Fibroblast of upper back skin (primary cell): ENCODE data around the gene WNK4.
A peak's percentile ranks its signal among the peaks of the same experiment; 100 is the strongest.

Experiments
- DNase-seq: peaks from one replicate; pipeline ENCODE4 v3.0.0-alpha.2; 2013

WNK4 gene

GRCh38 chr17:42797067-42798007, 16.9 kb downstream of the WNK4 start:
- DNase-seq = no peak

- DNase-seq = no peak
Observed at GRCh38 chr17:42798011-42798382, 17.6 kb downstream of the WNK4 start.

GRCh38 chr17:42798383-42799380, 18.3 kb downstream of the WNK4 start, which contains the start of the genes CNTD1 and COA3:
TSS of gene CNTD1 (plus strand) at chr17:42798861. CDS start at chr17:42799068, 207 bp downstream.
TSS of gene COA3 (minus strand) at chr17:42798704. CDS start at chr17:42798681, 23 bp downstream.
- DNase-seq = peak; percentile 86

GRCh38 chr17:42803074-42803883, 22.9 kb downstream of the WNK4 start:
- DNase-seq = no peak

- no peak for DNase-seq
Observed at GRCh38 chr17:42804918-42805367, 24.5 kb downstream of the WNK4 start.

GRCh38 chr17:42806249-42806648, 25.8 kb downstream of the WNK4 start:
- DNase-seq = no peak

- peak; percentile 73 for DNase-seq
Observed at GRCh38 chr17:42809250-42809649, 28.8 kb downstream of the WNK4 start.

GRCh38 chr17:42814633-42815399, 34.4 kb downstream of the WNK4 start:
- DNase-seq = peak; percentile 87

GRCh38 chr17:42817866-42818265, 37.5 kb downstream of the WNK4 start:
- peak; percentile 82 for DNase-seq

GRCh38 chr17:42818379-42818778, 38.0 kb downstream of the WNK4 start:
- peak; percentile 49 for DNase-seq

GRCh38 chr17:42819939-42820535, 39.6 kb downstream of the WNK4 start:
- peak; percentile 47 for DNase-seq

GRCh38 chr17:42821176-42821575, 40.8 kb downstream of the WNK4 start:
- no peak for DNase-seq

- no peak for DNase-seq
Observed at GRCh38 chr17:42827472-42827871, 47.1 kb downstream of the WNK4 start.

- no peak for DNase-seq
Observed at GRCh38 chr17:42830971-42831370, 50.6 kb downstream of the WNK4 start.

- DNase-seq = no peak
Observed at GRCh38 chr17:42832213-42832933, 52.0 kb downstream of the WNK4 start.

GRCh38 chr17:42832934-42833766, 52.7 kb downstream of the WNK4 start, which contains the start of gene PSME3:
TSS of gene PSME3 (plus strand) at chr17:42833397. CDS start at chr17:42833632, 235 bp downstream.
- peak; percentile 85 for DNase-seq

- DNase-seq = peak; percentile 4
Observed at GRCh38 chr17:42833767-42834422, 53.5 kb downstream of the WNK4 start.

GRCh38 chr17:42835732-42836131, 55.3 kb downstream of the WNK4 start:
- no peak for DNase-seq
